Uterus (tissue), 4 donors: ENCODE measurements around the gene SAA4. TPM values are rescaled to one million over a fixed set of nuclear protein-coding genes. Genes with fewer than 3 reads are reported as not detected.
"Not testable (repeated sequence)": the region's sequence is repeated elsewhere in the genome, so short reads cannot be mapped to it uniquely, and the experiment has no call there.

ENCODE experiments used
- DNase-seq, 2 donors: peaks; one replicate each; pipeline ENCODE4 v3.0.0-alpha.2; 2019 to 2020
- H3K27ac ChIP-seq, 2 donors: fragments of 200-600 bp; sonication (generic); 1 replicate in 1 of 2; 2 replicates in 1 of 2; pipeline ENCODE4 v1.5.1; 2016 to 2018
- H3K27me3 ChIP-seq, 2 donors: fragments of 200-600 bp; sonication (generic); one replicate each; pipeline ENCODE4 v1.5.1; 2018 to 2019; ENCODE audit warnings: control low read depth in 1 of 2
- H3K36me3 ChIP-seq, 2 donors: fragments of 200-600 bp; sonication (generic); one replicate each; pipeline ENCODE4 v1.5.1; 2019; ENCODE audit warnings: control low read depth in 1 of 2
- H3K4me1 ChIP-seq, 2 donors: fragments of 200-600 bp; sonication (generic); one replicate each; pipeline ENCODE4 v1.5.1; 2018 to 2019; ENCODE audit warnings: control low read depth in 1 of 2
- H3K4me3 ChIP-seq, 2 donors: fragments of 200-600 bp; sonication (generic); 1 replicate in 1 of 2; 2 replicates in 1 of 2; pipeline ENCODE4 v1.5.1; 2018 to 2019; ENCODE audit warnings: mild to moderate bottlenecking in 1 of 2
- H3K9me3 ChIP-seq, 2 donors: fragments of 200-600 bp; sonication (generic); one replicate each; pipeline ENCODE4 v1.5.1; 2019; ENCODE audit warnings: control low read depth in 1 of 2
- CTCF ChIP-seq, 4 experiments: fragments of 200-600 bp in 2 of 4; fragments of 450-650 bp in 2 of 4; sonication (generic) in 2 of 4; IDR thresholded peaks; one replicate each; pipeline ENCODE4 v1.5.1; 2016 to 2019; ENCODE audit warnings: antibody characterized with exemption in 4 of 4, mild to moderate bottlenecking in 2 of 4, moderate library complexity in 1 of 4
- POLR2A ChIP-seq, 2 donors: fragments of 450-650 bp; IDR thresholded peaks; one replicate each; pipeline ENCODE4 v1.6.1; 2016; ENCODE audit warnings: antibody characterized with exemption in 2 of 2, mild to moderate bottlenecking in 1 of 2, moderate library complexity in 1 of 2
- intact Hi-C: fragments of 100-400 bp; cut with DNase I; formaldehyde crosslinking; loops from one replicate; pipeline ENCODE4 v1.15.1; 2023; ENCODE audit warnings: low total_unique reads
- total RNA-seq, 4 donors: library from RNA; depleted of rRNA in 3 of 4; stranded (reverse); fragments of >200 nt in 3 of 4; gene quantifications; one replicate each; pipeline versions ENCODE4 v1.1.0 to v1.2.4, GENCODE V29; 2014 to 2023
- donor health status: DM: yes; HTN: yes; CAD: no.

The SAA4 gene
- total RNA-seq, 4 donors from 2014 or later, result not detected

GRCh38 chr11:18253778-18254338, 17.3 kb upstream of the SAA4 start:
- H3K27ac ChIP-seq, result no peak overlapping the region
- no peaks in the 10 kb centered on the region for H3K36me3 ChIP-seq
- no peak overlapping the region for H3K4me3 ChIP-seq
- no peak for TF ChIP-seq CTCF (IDR thresholded peaks at IDR 0.05)
- TF ChIP-seq POLR2A (IDR thresholded peaks at IDR 0.05), result no peak
- intact Hi-C loops, result no loop called here
- DNase-seq, result no peak
- H3K9me3 ChIP-seq, result no peaks in the 10 kb centered on the region
- no peaks in the 10 kb centered on the region for H3K4me1 ChIP-seq
- H3K27me3 ChIP-seq, result no peaks in the 10 kb centered on the region

- no peaks in the 10 kb centered on the region for H3K9me3 ChIP-seq
- intact Hi-C loops, result no loop called here
- no peak overlapping the region for H3K4me3 ChIP-seq
- no peak for DNase-seq
- no peak overlapping the region for H3K27ac ChIP-seq
- no peaks in the 10 kb centered on the region for H3K27me3 ChIP-seq
- H3K36me3 ChIP-seq, result no peaks in the 10 kb centered on the region
- TF ChIP-seq POLR2A (IDR thresholded peaks at IDR 0.05) (no peak), CTCF (IDR thresholded peaks at IDR 0.05) (no peak)
- no peaks in the 10 kb centered on the region for H3K4me1 ChIP-seq
Observed at GRCh38 chr11:18253233-18253632, 16.6 kb upstream of the SAA4 start.

DNA sequence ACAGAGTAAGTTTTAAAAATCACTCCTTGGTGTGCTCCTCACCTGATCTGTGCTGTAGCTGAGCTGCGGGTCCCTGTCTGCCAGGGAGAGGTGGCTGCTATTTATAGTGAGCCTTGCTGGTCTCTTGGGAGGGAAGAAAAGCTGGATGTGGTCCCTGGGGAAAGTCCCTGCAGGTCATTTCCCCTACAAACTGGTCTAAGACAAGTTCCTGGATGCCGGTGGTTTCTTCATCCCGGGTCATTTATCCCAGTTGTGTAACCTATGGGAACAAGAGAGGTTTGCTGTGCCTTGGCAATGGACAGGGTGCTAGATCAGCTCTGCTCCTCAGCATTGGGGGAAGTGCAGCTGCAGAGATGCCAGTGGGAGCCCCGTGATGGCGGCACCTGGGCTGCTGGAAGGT, 12.0 kb upstream of the SAA4 start, which contains the start of gene SAA2:
Gene SAA2, minus strand, starts transcription at position 108 of the 400 bp plus-strand sequence. CDS start 657 bp downstream, outside the sequence.
- DNase-seq, result no peak

GRCh38 chr11:18247191-18247581, 10.6 kb upstream of the SAA4 start:
- DNase-seq, H3K27me3 ChIP-seq, H3K27ac ChIP-seq, H3K4me3 ChIP-seq, H3K4me1 ChIP-seq, intact Hi-C loops, H3K36me3 ChIP-seq, H3K9me3 ChIP-seq: not testable (repeated sequence)

More for the DNA sequence above, 12.0 kb upstream of the SAA4 start, which contains the start of gene SAA2:
- Histone ChIP-seq H3K27me3 (no peaks in the 10 kb centered on the region), H3K4me3 (no peak within 1 kb of the TSS), H3K9me3 (no peaks in the 10 kb centered on the region), H3K27ac (no peak within 1 kb of the TSS), H3K36me3 (no peaks in the 10 kb centered on the region), H3K4me1 (no peaks in the 10 kb centered on the region)
- TF ChIP-seq CTCF (IDR thresholded peaks at IDR 0.05) (no peak), POLR2A (IDR thresholded peaks at IDR 0.05) (no peak)
- intact Hi-C loops, result no loop called here

- DNase-seq, H3K36me3 ChIP-seq, H3K4me3 ChIP-seq, H3K27me3 ChIP-seq, H3K9me3 ChIP-seq, H3K27ac ChIP-seq, intact Hi-C loops, H3K4me1 ChIP-seq: not testable (repeated sequence)
Observed at GRCh38 chr11:18246379-18247190, 10.0 kb upstream of the SAA4 start.

- DNase-seq, result no peak
- TF ChIP-seq CTCF (IDR thresholded peaks at IDR 0.05) (no peak), POLR2A (IDR thresholded peaks at IDR 0.05) (no peak)
- Histone ChIP-seq H3K27ac (no peak overlapping the region), H3K4me3 (no peak overlapping the region), H3K36me3 (no peaks in the 10 kb centered on the region), H3K4me1 (no peaks in the 10 kb centered on the region), H3K9me3 (no peaks in the 10 kb centered on the region), H3K27me3 (no peaks in the 10 kb centered on the region)
- intact Hi-C loops, result no loop called here
Observed at GRCh38 chr11:18245396-18245795, 8.8 kb upstream of the SAA4 start.
